Activated CD4-positive, alpha-beta T cell treated with anti-CD3 and anti-CD28 coated beads, Interleukin-2, amount 50 U/mL, for 4 hours (primary cell): ENCODE results near the gene PIGQ.

Source experiments
- DNase-seq, 2 experiments: peaks; one replicate each; pipeline ENCODE4 v3.0.0-alpha.2; 2020

The PIGQ gene

DNA sequence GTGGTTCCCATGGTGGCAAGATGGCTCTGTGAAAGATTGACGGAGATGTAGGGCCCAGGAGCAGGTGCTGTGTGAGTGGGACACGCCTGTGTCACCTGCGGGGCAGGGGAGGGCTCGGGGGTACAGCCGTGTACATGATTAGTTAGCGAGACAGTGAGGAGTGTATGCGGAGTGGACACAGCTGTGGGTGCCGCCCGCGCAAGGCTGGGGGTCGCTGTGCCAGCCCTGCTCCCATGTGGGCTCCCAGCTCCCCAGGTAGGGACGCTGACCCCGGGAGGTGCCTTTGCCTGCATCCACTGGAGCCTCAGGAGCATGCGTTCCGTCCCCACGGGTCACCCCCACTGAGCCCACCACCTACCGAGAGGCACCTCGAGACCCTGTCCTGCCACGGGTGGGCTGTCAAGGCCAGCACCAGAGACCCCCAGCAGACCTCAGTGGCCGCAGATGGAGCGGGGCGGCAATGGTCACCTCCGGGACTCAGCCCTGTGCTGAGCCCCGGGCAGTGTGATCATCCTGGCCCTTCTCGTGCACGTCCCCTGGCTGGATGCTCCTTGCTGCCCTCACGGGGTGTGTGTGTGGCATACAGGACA, 34.8 kb upstream of the PIGQ start:
- no peak for DNase-seq

DNA sequence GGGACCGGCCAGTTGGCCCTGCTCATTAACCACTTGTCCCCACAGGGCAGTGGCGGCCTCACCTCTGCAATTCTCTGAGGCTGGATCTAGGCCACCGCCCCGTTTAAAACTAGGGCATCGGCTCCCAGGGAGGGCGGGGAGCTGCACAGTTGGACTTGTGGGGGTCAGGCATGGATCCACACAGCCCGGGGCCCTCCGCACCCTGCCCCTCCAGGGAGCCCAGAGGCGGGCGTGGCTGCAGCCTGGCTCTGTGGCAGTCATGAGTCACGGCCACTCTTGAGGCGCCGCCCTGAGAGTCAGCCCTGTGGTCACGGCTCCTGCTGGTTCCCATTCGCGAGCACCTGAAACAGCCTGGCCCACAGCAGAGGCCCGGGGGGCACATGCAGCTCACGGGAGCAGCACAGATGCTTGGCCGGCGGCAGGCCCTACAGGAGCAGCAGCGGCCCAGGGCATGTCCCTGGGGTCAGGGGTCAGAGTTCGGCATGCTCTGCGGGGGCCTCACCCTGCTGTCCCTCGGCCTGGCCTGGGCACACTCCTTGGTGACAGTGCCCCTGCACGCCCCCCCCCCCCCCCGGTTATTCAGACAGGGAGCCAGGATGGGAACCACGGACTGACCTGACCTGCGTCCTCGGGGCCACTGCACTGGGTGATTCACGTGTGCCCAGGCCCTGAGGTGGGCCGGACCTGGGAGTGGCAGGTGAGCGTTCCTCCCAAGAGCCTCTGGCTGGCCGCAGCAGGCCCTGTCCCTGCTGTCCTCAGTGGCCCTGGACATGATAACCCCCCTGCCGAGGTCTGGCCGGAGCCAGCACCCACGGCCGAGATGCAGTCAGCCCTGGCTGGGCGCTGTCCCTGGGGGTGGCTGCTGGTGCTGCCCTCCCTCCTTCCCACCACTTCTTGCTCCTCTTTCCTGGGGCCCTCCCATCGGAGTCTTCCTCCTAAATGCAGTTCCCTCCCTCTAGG, 34.0 kb upstream of the PIGQ start:
- DNase-seq = no peak

DNA sequence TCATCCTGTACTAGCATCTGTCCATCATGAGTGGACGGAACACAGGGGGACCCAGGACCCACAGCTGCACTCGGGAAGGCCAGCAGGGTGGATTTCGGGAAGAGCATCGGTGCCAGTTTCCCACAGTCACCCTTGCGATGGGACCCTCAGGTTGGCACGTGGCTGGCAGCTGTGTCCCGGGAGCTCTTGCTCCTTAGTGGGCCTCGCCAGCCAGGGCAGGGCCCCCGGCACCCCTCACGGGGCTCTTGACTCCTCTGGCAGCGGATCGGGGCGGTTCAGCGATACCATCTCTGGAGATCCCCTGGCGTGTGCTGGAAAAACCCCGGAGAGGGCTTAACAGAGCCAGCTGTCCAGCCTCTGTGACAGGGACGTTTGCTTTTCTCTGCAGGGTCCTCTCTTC, 33.0 kb upstream of the PIGQ start:
- DNase-seq = no peak

DNA sequence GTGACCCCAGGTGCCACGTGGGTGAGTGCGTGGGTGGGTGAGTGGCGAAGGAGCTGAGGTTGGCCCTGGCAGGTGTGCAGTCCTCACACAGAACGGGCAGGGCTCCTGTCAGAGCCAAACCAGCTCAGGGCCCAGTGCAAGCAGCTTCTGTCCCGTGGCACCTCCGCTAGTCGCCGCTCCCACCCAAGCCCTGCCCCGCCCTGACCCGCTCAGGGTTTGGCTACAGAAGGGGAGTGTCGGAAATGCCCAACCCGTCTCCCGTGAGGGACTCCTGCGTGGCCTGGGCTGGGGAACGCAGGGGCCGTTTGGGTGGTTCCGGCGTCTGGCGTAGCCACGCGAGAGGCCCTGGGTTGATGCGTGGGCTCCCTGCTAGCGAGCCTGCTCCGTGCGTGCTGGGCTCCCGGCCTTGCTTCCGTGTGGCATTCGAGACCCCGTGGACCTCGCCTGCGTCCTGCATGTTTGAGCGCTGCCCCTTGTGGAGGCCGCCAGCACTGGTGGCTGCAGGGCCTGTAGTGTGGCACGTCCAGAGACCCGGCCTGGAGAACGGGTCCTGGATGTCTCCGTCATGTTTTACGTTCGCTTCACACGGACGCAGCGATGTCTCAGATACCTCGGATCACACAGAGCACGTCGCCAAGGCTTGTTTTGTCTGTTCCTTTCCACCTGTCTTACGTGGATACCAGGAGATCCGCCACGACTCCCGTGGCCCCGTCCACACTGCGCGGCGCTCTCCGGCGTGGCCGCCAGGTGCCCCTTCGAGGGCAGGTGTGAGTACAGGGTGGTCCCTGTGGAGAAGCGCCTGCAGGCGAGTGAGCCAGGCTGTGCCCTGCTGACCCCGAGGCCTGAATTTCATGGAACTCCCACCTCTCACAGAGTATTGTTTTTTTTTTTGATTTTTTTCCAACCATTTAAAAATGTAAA, 32.1 kb upstream of the PIGQ start:
- peak in 1 of 2 experiments; percentile 19 for DNase-seq

DNA sequence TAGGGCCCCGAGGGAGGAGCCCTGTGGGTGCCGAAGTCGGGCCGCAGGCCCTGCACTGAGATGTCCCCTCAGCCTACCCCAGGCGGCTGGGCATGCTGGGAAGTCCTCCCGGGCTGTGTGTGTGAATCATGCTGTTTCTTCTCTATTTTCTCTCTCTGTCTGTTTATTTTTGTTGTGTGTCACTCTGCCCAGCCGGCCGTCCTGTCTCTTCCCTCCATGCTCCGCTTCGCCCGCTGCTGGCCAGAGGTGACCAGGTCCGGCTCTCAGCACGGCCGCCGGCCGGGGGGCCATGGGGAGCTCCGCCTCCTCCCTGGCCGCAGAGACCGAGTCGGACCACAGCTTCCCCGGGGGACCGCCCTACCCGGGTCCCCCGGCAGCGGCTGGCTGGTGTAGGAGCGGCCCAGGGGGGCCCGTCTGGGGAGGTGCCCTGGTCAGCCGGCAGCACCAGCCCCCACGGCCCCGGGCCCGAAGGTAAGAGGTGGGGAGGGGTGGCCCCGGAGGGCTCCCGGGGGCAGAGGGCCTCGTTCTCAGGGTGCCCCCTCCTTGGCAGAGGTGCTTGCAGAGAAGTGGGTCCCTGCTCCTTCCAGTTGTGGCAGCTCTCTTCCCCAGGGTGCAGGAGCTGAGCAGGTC, 29.8 kb upstream of the PIGQ start:
- DNase-seq = no peak

DNA sequence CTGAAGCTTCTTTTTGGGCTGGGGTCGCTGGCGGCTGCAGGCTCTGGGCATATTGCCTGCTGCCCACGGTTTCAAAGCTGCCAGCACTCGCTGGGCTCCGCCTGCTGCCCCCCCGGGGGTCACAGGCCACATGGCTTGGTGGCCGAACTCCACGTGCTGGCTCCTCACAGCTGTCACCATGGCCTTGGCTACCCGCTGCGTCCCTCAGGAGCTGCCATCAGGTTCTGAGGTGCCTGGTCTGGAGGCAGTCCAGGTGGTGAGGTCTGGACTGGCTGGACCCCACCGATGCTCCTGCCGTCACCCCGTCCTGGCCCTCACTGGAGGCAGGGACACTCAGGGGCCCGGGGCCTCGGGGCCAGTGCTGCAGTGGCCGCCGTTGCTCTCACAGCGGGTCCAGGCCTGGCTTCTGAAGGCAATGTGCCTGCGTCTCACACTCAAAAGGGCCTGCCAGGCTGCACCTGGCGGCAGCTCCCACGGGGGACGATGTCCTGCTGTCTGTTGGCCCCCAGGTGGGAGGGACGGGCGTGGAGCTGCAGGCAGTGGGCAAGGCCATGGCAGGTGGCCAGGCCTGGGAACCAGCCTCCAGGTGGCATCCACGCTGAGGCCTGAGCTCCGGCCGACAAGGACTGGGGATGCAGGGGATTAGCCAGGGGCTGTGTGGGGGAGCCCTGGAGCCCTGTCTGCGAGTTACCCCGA, 29.0 kb upstream of the PIGQ start:
- DNase-seq = no peak

DNA sequence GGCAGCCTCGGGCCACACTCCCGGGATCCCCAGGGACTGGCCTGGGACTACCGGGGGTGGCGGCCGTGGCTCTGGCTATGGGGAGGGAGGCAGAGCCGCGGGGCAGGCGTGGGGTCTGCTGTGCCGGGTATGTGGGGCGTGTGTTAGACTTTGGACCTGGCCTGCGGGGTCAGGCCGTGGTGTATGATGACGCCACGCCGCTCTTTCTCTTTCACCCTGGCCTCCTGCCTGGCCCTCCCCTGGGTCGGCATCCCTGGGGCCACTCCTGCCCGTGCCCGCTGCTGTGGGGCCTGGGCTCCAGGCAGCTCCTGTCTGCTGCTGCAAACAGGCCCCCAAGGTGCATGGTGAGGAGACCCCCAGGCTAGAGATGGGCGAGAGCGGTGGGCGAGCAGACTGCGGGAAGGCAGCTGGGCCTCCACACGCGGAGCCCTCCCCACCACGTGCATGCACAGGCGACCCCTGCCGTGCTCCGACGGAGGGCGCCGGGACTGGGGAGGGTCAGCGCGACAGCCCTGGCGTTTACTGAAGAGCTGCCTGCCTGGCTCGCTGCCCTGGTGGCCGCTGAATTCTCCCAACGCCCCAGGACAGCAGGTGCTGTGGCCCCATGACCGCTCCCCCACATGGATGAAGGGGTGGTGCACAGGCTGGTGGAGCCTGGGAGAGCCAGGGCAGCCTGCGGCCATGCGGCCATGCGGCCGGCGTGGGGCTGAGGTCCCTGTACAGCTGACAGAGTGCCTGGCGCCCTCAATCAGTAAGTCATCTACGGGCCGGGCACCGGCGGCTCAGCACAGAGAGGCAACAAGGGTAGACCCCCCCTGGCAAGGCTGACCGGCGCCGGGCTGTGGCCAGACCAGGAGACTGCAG, 26.2 kb upstream of the PIGQ start:
- no peak for DNase-seq

DNA sequence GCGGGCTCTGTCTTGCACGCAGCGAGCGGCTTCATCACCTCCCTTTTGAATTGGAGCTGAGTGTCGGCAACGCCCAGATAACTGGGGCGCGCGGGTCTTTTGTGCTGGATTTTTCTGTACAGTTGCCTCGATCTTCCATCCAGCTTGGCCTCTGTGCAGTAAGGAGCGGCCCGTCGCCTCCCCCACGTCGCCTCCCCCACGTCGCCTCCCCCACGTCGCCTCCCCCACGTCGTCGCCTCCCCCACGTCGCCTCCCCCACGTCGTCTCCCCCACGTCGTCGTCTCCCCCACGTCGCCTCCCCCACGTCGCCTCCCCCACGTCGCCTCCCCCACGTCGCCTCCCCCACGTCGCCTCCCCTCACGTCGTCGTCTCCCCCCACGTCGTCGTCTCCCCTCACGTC, 25.3 kb upstream of the PIGQ start:
- no peak for DNase-seq

DNA sequence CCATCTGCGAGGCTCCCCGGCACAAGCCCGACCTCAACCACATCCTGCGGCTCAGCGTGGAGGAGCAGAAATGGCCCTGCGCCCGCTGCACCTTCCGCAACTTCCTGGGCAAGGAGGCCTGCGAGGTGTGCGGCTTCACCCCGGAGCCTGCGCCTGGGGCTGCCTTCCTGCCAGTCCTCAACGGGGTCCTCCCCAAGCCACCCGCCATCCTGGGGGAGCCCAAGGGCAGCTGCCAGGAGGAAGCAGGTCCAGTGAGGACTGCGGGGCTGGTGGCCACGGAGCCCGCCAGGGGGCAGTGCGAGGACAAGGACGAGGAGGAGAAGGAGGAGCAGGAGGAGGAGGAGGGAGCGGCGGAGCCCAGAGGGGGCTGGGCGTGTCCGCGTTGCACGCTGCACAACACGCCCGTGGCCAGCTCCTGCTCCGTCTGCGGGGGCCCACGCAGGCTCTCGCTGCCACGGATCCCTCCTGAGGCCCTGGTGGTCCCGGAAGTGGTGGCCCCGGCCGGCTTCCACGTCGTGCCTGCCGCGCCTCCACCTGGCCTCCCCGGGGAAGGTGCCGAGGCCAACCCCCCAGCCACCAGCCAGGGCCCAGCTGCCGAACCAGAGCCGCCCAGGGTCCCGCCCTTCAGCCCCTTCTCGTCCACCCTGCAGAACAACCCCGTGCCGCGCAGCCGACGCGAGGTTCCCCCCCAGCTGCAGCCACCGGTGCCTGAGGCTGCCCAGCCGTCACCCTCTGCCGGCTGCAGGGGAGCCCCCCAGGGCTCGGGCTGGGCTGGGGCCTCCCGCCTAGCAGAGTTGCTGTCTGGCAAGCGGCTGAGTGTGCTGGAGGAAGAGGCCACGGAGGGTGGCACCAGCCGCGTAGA, 22.6 kb upstream of the PIGQ start:
- peak; percentile 32 to 38 for DNase-seq

DNA sequence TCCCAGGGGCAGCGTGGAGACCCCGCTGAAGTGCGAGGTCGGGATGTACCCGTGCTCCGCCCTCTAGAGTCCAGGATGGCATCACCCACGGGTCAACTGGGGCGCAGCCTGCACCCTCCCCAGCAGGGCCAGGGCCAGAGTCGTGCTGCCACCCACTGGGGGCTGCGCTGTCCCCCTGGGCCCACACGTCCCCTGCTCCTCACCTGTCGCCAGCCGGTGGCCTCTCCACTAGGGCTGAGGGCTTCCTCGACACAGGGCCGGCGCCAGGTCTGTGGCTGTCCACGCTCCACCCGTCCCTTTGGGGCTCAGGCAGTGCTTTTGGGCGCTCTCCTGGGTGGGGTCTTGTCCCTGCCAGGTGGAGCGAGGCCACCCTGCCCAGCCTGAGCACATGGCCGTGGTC, 21.2 kb upstream of the PIGQ start:
- no peak for DNase-seq

DNA sequence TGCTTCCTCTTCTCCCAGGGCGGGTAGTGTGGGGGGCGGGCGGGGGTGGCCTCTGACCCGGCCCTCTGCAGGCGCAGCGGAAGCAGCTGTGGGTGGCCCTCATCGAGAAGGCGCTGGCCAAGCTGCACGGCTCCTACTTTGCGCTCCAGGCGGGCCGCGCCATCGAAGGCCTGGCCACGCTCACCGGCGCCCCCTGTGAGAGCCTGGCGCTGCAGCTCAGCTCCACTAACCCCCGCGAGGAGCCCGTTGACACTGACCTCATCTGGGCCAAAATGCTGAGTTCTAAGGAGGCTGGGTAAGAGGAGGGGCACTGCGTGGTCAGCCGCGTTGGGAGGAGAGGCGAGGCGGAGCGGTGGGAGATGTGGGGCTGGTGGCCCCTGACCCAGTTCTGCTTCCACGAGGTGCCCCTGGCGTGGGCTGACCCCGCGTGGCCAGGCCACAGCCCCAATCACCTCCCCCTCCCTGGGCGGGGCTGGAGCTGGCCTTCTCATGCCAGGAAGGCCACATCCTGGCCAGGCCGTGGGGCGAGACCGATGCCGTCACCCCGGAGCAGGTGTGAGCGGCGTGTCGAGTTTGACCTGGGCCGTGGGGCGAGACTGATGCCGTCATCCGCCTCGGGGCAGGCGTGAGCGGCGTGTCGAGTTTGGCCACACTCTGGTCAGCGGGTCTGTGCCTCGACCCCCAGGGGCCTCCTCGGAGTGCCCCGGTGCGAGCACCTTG, 20.1 kb upstream of the PIGQ start:
- no peak for DNase-seq

DNA sequence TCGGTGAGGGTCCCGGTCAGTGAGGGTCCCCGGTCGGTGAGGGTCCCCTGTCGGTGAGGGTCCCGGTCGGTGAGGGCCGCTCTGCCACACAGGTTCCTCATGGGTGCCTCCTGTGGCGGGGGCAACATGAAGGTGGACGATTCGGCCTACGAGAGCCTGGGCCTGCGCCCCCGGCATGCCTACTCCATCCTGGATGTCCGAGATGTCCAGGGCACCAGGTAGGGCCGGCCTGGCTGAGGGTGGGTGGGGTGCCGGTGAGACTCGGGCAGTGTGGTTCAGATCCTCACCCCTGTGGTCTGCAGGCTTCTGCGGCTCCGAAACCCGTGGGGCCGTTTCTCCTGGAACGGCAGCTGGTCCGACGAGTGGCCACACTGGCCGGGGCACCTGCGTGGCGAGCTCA, 18.6 kb upstream of the PIGQ start:
- no peak for DNase-seq

DNA sequence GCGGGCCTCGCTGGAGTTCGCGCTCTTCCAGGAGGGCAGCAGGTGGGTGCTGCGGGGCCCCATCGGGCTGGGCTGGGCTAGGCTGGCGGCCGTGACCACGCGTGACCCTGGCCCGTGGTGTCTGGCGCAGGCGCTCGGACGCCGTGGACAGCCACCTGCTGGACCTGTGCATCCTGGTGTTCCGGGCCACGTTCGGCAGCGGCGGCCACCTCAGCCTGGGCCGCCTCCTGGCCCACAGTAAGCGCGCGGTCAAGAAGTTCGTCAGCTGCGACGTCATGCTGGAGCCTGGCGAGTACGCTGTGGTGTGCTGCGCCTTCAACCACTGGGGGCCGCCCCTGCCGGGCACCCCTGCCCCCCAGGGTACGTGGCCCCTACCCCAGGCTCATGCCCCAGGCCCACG, 17.6 kb upstream of the PIGQ start:
- no peak for DNase-seq

DNA sequence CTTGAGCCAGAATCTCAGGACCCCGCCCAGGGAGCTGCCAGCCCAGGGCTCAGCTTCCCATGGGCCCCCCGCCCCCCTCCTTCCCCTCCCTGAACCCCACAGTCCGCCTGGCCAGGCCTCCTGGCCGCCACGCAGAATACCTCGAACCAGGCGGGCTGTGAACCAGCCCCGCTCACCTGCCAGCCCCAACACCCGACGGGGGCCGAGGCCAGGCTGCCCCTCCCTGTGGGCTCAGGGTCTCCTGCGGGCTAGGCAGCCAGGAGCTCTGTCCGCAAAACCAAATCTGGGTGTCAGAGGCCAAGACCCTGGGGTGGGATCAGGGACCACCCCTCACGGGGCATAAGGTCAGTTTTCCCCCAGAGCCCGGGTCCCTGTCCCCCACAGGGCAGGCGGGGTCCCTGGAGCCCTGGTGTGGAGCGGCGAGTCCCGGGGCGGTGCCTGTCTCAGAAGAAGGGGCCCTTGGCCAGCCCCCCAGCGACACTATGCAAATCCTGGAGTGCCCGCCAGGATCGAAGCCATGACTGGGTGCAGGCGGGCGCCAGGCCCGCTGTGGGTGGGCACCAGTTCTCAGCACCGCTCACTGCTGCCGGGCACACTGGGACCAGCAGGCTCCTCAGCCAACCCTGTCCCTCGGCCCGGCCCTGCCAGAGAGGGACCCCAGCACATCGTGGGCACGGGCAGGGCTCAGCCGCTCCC, 16.0 kb upstream of the PIGQ start:
- no peak for DNase-seq

DNA sequence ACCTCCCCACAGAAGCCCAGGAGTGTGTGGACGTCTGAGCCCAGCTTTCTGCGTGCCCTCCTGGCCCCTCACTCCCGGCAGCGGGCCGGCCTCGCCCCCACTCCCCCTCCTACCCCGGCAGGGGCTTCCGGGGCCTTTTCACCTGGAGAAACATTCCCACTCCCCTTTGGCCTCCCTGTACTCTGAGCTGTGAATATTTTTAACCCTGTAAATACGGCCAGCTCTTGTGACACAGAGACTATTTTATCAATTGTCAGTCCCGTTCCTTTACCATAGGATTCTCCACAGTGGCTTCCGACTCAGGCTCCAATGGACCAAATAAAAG, 15.5 kb upstream of the PIGQ start:
- no peak for DNase-seq

DNA sequence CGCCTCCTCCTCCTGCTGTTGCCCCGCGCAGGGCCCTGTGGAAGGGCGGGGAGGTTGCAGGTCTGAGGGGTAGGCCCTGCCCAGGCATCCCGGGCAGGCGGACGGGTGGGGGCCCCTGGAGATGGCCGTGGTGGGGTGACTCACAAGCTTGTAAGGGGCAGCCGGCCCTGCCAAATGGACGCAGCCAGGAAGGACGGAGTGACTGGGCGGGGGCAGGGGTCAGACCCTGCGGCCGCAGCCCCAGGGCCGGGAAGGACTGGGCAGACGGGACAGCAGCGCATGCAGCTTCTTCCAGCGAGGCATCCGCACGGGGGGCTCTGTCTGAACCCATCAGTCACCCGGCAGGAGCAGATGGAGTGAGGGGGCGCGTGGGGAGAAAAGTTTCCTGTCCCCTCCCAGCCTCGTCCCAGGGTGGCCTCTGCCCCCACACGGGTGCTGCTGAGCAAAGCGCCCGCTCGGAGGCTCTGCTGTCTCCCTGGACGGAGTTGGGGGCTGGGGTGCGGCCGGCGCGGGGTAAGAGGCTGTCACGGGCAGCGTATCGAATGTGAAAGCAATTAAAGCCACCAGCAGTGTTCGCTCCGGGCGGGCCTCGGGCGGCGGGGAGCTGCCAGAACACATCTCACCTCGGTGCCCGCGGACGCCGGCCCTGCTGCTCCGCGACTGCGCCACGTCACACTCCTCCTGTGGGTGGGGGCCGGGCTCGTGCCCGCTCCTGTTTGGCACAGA, 15.0 kb upstream of the PIGQ start:
- no peak for DNase-seq

DNA sequence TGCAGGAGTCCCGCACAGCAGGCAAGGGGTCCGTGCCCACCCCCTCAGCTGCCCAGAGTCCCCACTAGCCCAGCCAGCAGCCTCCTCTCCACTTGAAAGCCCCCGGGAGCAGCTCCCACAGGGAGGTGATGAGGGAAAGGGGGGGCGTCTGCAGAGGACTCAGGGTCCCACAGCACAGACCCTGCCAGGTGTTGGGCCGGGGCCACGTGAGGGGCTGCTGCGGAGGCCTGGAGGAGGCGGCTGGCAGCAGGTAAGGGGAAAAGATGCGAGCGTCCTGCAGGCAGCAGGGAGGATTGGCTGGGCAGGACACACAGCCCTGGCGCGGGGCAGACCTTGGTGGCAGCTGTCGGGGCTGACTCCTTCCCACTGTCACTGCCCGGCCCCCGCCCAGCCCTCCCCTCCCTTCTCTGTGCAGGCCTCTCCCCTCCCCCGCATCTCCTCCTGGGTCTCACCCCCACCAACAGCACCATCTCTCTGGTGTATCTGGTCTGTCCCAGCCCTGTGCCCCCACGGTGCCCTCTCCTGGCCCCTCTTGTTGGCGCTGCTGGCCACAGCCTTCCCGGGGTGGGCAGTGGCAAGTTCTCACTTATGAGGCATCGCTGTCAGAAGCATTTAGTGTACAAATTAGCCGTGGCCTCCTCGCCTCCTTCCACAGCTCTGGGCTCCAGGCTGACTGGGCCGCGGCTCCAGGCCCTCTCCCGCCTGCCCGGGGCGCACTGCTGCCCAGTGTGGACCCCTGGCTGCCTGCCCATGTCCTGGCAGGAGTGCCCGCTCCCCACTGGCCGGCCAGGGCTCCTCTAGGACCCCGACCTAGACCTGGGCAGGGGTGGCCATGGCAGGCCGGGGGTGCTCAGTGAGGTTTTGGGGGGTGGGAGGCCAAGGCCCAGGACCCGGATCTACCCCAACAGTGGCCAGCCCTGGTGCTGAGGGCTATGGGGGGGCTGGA, 14.0 kb upstream of the PIGQ start:
- DNase-seq = no peak
